H1 (cell line): ENCODE results near the gene GNAL.

ENCODE experiments used
- CEBPB ChIP-seq: IDR thresholded peaks from 2 replicates; pipeline ENCODE4 v1.6.1; 2012; ENCODE audit warnings: low read depth, low read length
- CTCF ChIP-seq, 3 experiments: IDR thresholded peaks; 1 replicate in 2 of 3; 2 replicates in 1 of 3; pipeline versions ENCODE4 v1.5.1 to v1.6.1; 2011; ENCODE audit warnings: low read length in 3 of 3, mild to moderate bottlenecking in 3 of 3, inconsistent platforms in 2 of 3, low read depth in 1 of 3, moderate library complexity in 1 of 3; ENCODE audit not compliant: insufficient read depth in 1 of 3; ENCODE audit errors: control extremely low read depth in 1 of 3
- EP300 ChIP-seq, 2 experiments: IDR thresholded peaks; 1 replicate in 1 of 2; 2 replicates in 1 of 2; pipeline ENCODE4 v1.6.1; 2011 to 2012; ENCODE audit warnings: low read depth in 2 of 2, low read length in 2 of 2, mild to moderate bottlenecking in 2 of 2, borderline replicate concordance in 1 of 2, inconsistent platforms in 1 of 2, moderate library complexity in 1 of 2
- KDM1A ChIP-seq: fragments of 200-600, 300-600 bp; sonication (generic); IDR thresholded peaks from 2 replicates; pipeline ENCODE4 v1.7.1; 2016; ENCODE audit warnings: mild to moderate bottlenecking, low read length, borderline replicate concordance
- POLR2AphosphoS5 ChIP-seq: IDR thresholded peaks from 2 replicates; pipeline ENCODE4 v1.6.1; 2011; ENCODE audit warnings: low read depth, low read length
- RFX5 ChIP-seq: IDR thresholded peaks from 2 replicates; pipeline ENCODE4 v1.6.1; 2011; ENCODE audit warnings: low read depth, low read length, improper control_type of control experiment, borderline replicate concordance

GRCh38 chr18:11660691-11661090 is 28.4 kb upstream of the GNAL start:
- TF ChIP-seq CTCF (IDR thresholded peaks at IDR 0.05; ENCODE audit: control extremely low read depth in 1 of 3, insufficient read depth in 1 of 3, low read depth in 1 of 3, low read length in 3 of 3) (no peak), EP300 (IDR thresholded peaks at IDR 0.05; ENCODE audit: borderline replicate concordance in 1 of 2, low read depth in 2 of 2, low read length in 2 of 2) (no peak), RFX5 (no peak), POLR2AphosphoS5 (no peak), KDM1A (no peak), CEBPB (no peak)
